GM18519 (cell line): Measurements from ENCODE around the gene SOX6.
"Not testable (repeated sequence)": the region's sequence is repeated elsewhere in the genome, so short reads cannot be mapped to it uniquely, and the experiment has no call there.

Experiments
- ATAC-seq: cut with Tn5 transposase; IDR thresholded peaks from one replicate; pipeline ENCODE4 v1.9.1; 2021; ENCODE audit warnings: mild to moderate bottlenecking, moderate library complexity; ENCODE audit not compliant: unreplicated experiment, low FRiP score

SOX6 gene

GRCh38 chr11:16158426-16158994 lies 197.8 kb downstream of the SOX6 start:
- ATAC-seq = no peak

GRCh38 chr11:16157327-16157726 lies 199.0 kb downstream of the SOX6 start:
- ATAC-seq = no peak

GRCh38 chr11:16155448-16155847 lies 200.9 kb downstream of the SOX6 start:
- no peak for ATAC-seq

- ATAC-seq = no peak
Measured at GRCh38 chr11:16154715-16155396, 201.5 kb downstream of the SOX6 start.

GRCh38 chr11:16153951-16154350 lies 202.4 kb downstream of the SOX6 start:
- no peak for ATAC-seq

GRCh38 chr11:16151138-16151537 lies 205.2 kb downstream of the SOX6 start:
- ATAC-seq = no peak

GRCh38 chr11:16149476-16149875 lies 206.9 kb downstream of the SOX6 start:
- ATAC-seq = no peak

- ATAC-seq = no peak
Measured at GRCh38 chr11:16148301-16148931, 207.9 kb downstream of the SOX6 start.

GRCh38 chr11:16146980-16147379 lies 209.4 kb downstream of the SOX6 start:
- ATAC-seq = not testable (repeated sequence)

- not testable (repeated sequence) for ATAC-seq
Measured at GRCh38 chr11:16141614-16142013, 214.7 kb downstream of the SOX6 start.

- ATAC-seq = not testable (repeated sequence)
Measured at GRCh38 chr11:16141162-16141561, 215.2 kb downstream of the SOX6 start.

GRCh38 chr11:16136792-16137390 lies 219.5 kb downstream of the SOX6 start:
- no peak for ATAC-seq

- no peak for ATAC-seq
Measured at GRCh38 chr11:16133867-16134266, 222.5 kb downstream of the SOX6 start.

GRCh38 chr11:16127732-16128131 lies 228.6 kb downstream of the SOX6 start:
- no peak for ATAC-seq

- no peak for ATAC-seq
Measured at GRCh38 chr11:16126362-16126761, 230.0 kb downstream of the SOX6 start.

GRCh38 chr11:16125796-16126195 lies 230.6 kb downstream of the SOX6 start:
- ATAC-seq = no peak

- no peak for ATAC-seq
Measured at GRCh38 chr11:16124390-16124789, 232.0 kb downstream of the SOX6 start.

- ATAC-seq = no peak
Measured at GRCh38 chr11:16121853-16122252, 234.5 kb downstream of the SOX6 start.

GRCh38 chr11:16120008-16120407 lies 236.3 kb downstream of the SOX6 start:
- ATAC-seq = no peak

GRCh38 chr11:16117989-16118756 lies 238.2 kb downstream of the SOX6 start:
- ATAC-seq = no peak
